Cardiac muscle cell (in vitro differentiated cells and primary cell): ENCODE data around the gene GPR150. TPM values are rescaled to one million over a fixed set of nuclear protein-coding genes. Genes with fewer than 3 reads are reported as not detected.
A peak's percentile ranks its signal among the peaks of the same experiment; 100 is the strongest.

Experiments
- DNase-seq, 2 donors: peaks; one replicate each; pipeline versions ENCODE4 v3.0.0 to v3.0.0-alpha.2; 2010 to 2017; ENCODE audit warnings: low read depth in 1 of 2, low spot score in 1 of 2
- H3K27ac ChIP-seq: fragments of 200-600 bp; sonication (generic); 2 replicates; pipeline ENCODE4 v1.5.1; 2016
- H3K27me3 ChIP-seq: fragments of 200-600 bp; sonication (generic); 2 replicates; pipeline ENCODE4 v1.6.0; 2016; ENCODE audit warnings: control low read depth
- H3K36me3 ChIP-seq: fragments of 200-600 bp; sonication (generic); 2 replicates; pipeline ENCODE4 v1.5.1; 2016; ENCODE audit warnings: control low read depth
- H3K4me1 ChIP-seq: fragments of 200-600 bp; sonication (generic); 2 replicates; pipeline ENCODE4 v1.8.1; 2017; ENCODE audit warnings: low read depth, mild to moderate bottlenecking, mixed run types
- H3K4me3 ChIP-seq: fragments of 200-600 bp; sonication (generic); 2 replicates; pipeline ENCODE4 v1.5.1; 2016; ENCODE audit warnings: mild to moderate bottlenecking
- H3K9me3 ChIP-seq: fragments of 200-600 bp; sonication (generic); 2 replicates; pipeline ENCODE4 v1.5.1; 2017; ENCODE audit warnings: low read depth, mild to moderate bottlenecking, control low read depth
- CTCF ChIP-seq: IDR thresholded peaks from 2 replicates; pipeline ENCODE4 v1.5.1; 2012; ENCODE audit warnings: low read depth, mild to moderate bottlenecking, low read length
- polyA plus RNA-seq: library from polyadenylated mRNA; unstranded; fragments of >200 nt; fragmentation: Nextera tagmentation; extraction: Ambion mirVana; gene quantifications from 2 replicates; pipeline ENCODE4 v1.2.1, GENCODE V29; 2016
- total RNA-seq: library from RNA; depleted of rRNA; stranded (reverse); fragments of >200 nt; gene quantifications from 2 replicates; pipeline ENCODE4 v1.2.3, GENCODE V29; 2016

GPR150 gene
- total and polyA plus RNA-seq, 2 experiments from 2014 or later = 0.39 to 0.57 TPM

- Histone ChIP-seq H3K27me3 (no peaks in the 10 kb centered on the region), H3K9me3 (no peaks in the 10 kb centered on the region), H3K36me3 (no peaks in the 10 kb centered on the region), H3K4me1 (no peaks in the 10 kb centered on the region), H3K4me3 (no peak overlapping the region), H3K27ac (no peak overlapping the region)
- TF ChIP-seq CTCF = no peak
- DNase-seq = no peak
These were observed 13.5 kb upstream of the GPR150 start for GRCh38 chr5:95606419-95606818.

- no peak for TF ChIP-seq CTCF
- no peaks in the 10 kb centered on the region for H3K4me1 ChIP-seq
- no peaks in the 10 kb centered on the region for H3K27me3 ChIP-seq
- no peak overlapping the region for H3K27ac ChIP-seq
- no peak for DNase-seq
- no peaks in the 10 kb centered on the region for H3K36me3 ChIP-seq
- no peaks in the 10 kb centered on the region for H3K9me3 ChIP-seq
- no peak overlapping the region for H3K4me3 ChIP-seq
These were observed 10.2 kb upstream of the GPR150 start for GRCh38 chr5:95609711-95610110.

- Histone ChIP-seq H3K4me3 (no peak overlapping the region), H3K4me1 (no peaks in the 10 kb centered on the region), H3K36me3 (no peaks in the 10 kb centered on the region), H3K27me3 (no peaks in the 10 kb centered on the region), H3K9me3 (no peaks in the 10 kb centered on the region), H3K27ac (no peak overlapping the region)
- no peak for DNase-seq
- no peak for TF ChIP-seq CTCF
These were observed 9.3 kb upstream of the GPR150 start for GRCh38 chr5:95610546-95610945.

- Histone ChIP-seq H3K9me3 (no peaks in the 10 kb centered on the region), H3K4me1 (no peaks in the 10 kb centered on the region), H3K27me3 (no peaks in the 10 kb centered on the region), H3K36me3 (no peaks in the 10 kb centered on the region), H3K27ac (no peak overlapping the region), H3K4me3 (no peak overlapping the region)
- DNase-seq = no peak
- no peak for TF ChIP-seq CTCF
These were observed 8.5 kb upstream of the GPR150 start for GRCh38 chr5:95611396-95611795.

GRCh38 chr5:95613514-95613913 is 6.4 kb upstream of the GPR150 start:
- Histone ChIP-seq H3K4me1 (no peaks in the 10 kb centered on the region), H3K36me3 (no peaks in the 10 kb centered on the region), H3K9me3 (no peaks in the 10 kb centered on the region), H3K27ac (no peak overlapping the region), H3K4me3 (no peak overlapping the region), H3K27me3 (peaks cover 11% of the 10 kb centered on the region)
- TF ChIP-seq CTCF = no peak
- no peak for DNase-seq

- H3K4me3 ChIP-seq = no peak overlapping the region
- no peaks in the 10 kb centered on the region for H3K9me3 ChIP-seq
- peak in 1 of 2 donors; percentile 20 for DNase-seq
- H3K4me1 ChIP-seq = no peaks in the 10 kb centered on the region
- H3K36me3 ChIP-seq = no peaks in the 10 kb centered on the region
- H3K27ac ChIP-seq = no peak overlapping the region
- no peak for TF ChIP-seq CTCF
- peaks cover 27% of the 10 kb centered on the region for H3K27me3 ChIP-seq
These were observed 4.8 kb upstream of the GPR150 start for GRCh38 chr5:95615164-95615467.
